Anterior cingulate cortex (tissue), 58 donors: ENCODE data around the gene G0S2.

Source experiments
- DNase-seq, 58 donors: peaks; one replicate each; lab custom pipeline; 2025; lab: John Stamatoyannopoulos, UW

The G0S2 gene

DNA sequence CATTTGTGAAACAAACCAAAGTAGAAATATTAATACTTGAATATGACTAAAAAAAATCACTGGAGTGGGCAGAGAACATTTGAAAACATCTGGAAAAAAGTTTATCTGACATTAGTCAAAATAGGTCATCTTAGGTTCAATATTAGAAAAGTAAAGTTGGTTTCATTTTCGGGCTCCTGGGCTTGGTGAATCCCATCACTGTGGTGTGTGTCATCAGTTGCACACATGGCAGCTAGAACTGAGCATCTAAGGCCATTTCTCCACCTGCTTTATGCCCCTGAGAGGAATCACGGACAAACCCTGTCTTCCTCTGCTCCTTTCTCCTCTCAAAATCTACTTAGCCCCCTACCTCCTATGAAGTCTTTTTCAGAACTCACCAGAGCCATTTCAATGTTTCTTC is 34.9 kb downstream of the G0S2 start:
- DNase-seq: no peak

DNA sequence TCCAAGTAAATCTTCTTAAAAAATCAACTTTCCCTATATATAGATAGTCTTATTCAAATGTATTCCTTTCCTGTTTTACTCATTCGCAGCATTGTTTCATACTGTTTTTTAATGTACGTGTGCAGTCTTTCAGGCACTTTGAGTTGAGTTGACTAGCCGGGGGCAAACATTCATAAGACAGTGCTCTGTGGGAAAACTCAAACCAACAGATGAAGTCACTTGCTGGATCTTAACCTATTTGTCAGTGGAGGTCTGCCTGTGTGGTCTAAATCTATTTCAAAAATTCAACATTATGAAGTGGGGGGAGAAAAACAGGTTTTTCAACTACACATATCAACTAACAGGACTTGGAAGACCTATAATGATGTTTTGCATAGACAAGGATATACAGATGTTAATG is 35.6 kb downstream of the G0S2 start:
- no peak for DNase-seq

DNA sequence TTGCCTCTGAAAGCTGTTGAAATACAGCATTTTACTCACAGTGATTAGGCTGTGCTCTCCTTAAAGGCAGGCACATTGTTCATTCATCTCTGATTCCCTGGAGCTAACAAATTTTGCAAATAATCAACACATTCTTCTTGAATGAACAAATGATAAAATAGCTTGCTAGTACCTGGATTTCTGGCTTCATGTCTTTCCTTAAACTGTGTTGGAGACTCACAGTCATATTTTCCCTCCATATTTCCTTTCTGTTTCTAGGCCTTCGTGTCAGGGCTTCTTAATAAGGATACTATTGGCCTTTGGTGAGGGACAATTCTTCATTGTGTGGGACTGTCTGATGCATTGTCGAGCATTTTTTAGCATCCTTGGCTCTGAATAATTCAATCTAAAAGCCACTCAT is 39.1 kb downstream of the G0S2 start:
- peak in 2 of 58 donors; percentile 3 to 54 for DNase-seq

DNA sequence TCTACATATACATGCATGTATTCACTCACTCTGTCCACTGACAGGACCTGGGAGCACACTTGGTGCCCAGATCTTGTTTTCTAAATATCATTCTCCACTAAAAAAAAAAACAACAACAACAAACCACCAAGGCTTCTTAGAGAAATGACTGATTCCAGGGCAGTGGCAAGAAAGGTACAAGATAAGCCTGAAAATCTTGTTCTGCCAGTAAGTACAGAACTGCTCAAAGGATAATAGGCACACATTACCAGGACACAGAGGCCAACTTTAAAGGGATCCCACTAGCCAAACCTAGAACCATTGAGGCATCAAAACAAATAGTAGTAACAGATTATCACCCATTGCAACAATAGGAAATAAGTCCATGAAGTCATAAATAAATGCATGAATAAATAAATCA is 40.1 kb downstream of the G0S2 start:
- DNase-seq: no peak

DNA sequence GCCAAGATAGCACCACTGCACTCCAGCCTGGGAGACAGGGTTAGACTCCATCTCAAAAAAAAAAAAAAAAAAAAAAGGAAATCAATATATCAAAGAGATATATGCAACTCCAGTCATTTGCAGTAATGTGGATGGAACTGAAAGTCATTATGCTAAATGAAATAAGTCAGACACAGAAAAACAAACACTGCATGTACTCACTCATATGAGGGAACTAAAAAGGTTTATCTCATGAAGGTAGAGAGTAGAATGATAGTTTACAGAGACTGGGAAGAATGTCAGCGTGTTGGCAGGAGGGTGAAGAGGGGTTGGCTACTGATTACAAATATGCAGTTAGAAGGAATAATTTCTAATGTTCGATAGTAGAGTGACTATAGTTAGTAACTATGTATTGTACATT is 42.6 kb downstream of the G0S2 start:
- DNase-seq: no peak

DNA sequence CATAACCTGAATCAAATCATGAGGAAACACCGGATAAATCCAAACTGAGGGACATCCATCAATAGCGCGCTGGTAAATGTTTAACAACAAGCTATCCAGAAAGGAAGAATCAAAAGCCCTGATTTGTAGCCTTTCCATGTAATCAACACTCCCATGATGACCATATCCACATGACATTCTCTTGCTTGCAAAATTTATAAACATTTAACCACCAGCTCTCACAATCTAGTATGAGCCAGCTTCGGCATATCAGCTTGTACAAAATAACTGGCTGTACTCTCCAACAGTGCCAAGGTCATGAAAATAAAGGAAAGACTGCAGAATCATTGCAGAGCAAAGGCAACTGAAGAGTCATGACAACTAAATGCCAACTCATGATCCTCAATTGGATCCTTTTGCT is 45.1 kb downstream of the G0S2 start:
- no peak for DNase-seq

DNA sequence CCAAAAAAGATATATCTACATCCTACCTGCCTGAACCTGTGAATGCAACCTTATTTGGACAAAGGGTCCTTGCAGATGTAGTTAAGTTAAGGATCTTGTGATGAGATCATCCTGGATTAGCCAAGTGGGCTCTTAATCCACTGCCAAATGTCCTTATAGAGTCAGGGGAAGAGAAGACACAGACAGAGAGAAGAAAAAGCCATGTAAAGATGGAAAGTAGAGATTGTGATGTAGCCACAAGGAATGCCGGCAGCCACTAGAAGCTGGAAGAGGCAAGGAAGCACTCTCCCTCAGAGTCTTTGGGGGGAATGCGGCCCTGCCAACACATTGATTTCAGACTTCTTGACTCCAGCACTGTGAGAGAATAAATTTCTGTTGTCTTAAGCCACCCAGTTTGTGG is 45.6 kb downstream of the G0S2 start:
- DNase-seq: no peak

DNA sequence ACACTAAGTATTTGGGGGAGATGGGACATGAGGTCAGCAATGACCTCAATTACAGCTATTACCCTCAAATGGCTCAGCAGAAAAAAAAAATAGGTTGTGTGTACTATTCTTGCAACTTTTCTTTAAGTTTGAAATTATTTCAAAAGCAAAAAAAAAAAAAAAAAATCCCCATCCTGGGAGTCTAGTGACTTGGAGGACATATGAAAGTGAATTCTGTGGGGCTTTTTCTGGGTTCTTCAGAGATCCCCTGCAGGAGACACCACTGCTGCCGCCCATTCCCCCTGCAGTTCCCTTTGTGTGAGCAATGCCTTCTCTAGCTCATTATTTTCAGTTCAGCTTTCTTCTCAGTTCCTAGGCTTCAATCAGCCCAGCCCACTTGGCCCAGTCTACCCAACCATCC is 46.1 kb downstream of the G0S2 start:
- no peak for DNase-seq

DNA sequence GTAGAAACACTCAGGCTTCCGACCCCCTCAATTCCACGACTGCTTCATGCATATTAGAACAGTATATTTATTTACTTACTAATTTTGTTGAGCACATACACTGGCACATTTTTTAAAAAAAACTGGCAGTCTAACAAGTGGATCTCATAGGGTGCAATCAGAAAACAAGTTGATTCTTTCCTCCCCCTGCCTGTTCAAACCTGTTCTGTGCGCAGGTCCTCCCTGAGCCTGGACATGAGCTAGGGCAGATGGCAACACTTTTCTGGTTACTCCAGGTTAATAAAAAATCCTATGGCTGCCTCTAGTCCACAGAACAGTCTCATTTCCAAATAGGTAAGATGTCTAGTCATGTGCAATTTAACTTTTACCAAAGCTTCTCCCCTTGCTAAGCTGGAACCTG is 48.1 kb downstream of the G0S2 start:
- DNase-seq: no peak

DNA sequence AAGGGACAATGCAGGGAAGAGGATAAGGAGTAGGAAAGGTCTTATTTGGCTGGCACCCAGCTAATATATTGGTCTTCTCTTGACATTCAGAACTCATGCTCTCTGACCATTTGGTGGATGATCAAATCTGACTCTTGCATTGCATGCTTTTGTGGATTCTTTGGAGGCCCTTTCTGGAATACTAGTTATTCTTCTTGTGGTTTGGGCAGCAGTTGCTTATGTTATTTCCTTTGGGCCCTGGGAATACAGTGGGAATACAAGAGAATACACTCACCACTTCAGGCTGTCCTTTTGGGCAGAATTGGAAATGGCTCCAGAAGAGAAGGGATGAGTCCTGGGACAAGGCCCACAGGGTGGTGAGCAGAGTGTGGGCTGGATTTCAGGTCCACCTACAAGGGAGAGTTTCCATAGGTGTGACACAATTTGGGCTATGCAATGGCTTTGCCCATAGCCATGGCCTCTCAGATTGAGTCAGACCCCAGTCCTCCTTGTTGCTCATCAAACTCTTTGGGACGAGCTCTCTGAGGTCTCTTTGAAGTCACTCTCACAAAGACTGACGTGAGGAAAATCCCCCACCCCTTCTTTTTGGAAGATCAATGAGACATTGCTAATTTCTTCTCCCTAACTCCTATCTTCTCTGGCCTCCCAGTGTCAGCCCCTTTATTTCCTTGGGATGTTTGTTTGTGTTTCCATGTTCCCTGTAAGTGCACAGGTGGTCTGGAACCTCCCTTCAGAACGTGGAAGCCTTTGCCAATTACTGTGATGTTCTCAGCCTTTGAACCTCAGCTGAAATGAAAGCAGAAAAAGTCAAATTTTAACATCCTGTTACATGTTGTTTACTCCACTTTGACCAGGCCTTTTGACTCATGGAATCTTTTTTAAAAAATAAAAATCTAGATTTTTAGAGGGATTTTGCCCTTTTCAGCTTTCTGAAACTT is 48.8 kb downstream of the G0S2 start:
- DNase-seq: no peak
